Activated T-cell treated with anti-CD3 and anti-CD28 coated beads for 24 hours (primary cell): ENCODE results near the gene CARS1.
"Not testable (repeated sequence)": the region's sequence is repeated elsewhere in the genome, so short reads cannot be mapped to it uniquely, and the experiment has no call there.

Experiments used
- DNase-seq: peaks from one replicate; pipeline ENCODE4 v3.0.0-alpha.2; 2020; ENCODE audit warnings: low read depth

Gene CARS1

GRCh38 chr11:3089236-3090061 is 32.2 kb upstream of the CARS1 start:
- DNase-seq, result no peak

GRCh38 chr11:3088806-3089205 is 31.6 kb upstream of the CARS1 start:
- no peak for DNase-seq

DNA sequence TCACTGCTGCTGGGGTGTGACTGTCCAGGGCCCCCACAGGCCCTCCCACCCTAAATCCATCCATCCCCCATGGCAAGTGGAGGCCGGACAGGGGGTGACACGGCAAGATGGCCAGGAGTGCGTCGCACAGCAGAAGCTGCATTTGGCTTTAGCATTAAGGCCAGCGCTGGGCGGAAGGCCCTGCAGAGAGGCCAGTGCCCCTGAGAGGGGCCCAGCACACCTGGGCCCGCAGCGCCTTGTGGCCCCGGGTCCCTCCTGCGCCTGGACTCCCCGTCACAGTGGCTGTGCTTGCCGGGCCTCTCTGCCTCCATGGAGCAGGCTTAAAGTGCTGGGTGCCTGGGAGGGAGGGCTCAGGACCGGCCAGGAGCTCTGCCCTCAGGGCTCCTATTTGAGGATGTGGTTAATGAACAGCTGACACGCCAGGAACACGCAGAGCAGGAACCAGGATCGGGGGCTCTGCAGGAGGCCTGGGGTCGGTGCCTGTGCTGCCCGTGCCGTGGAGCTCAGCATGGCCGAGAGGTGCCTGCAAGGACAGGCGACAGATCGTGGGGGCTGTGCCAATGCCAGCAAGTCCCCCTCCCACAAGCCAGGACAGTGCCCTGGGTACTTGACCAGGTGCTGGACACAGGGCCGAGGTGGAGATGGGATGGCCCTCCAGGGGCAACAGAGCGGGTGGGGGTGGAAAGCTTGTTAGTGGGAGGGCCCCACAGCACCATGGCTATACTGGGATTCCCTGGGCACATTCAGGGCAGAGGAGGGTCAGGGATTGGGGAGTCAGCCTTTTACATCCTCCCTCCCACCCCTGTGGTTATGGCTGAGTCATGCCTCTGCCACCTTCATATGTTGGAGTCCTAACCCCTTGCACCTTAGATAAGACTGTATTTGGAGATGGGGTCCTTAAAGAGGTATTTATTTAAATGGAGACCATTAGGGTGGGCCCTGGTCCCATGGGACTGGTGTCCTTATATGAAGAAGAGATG is 30.9 kb upstream of the CARS1 start:
- no peak for DNase-seq

GRCh38 chr11:3087373-3087772 is 30.1 kb upstream of the CARS1 start:
- DNase-seq, result no peak

- DNase-seq, result no peak
These were observed 29.5 kb upstream of the CARS1 start for GRCh38 chr11:3086671-3087150.

DNA sequence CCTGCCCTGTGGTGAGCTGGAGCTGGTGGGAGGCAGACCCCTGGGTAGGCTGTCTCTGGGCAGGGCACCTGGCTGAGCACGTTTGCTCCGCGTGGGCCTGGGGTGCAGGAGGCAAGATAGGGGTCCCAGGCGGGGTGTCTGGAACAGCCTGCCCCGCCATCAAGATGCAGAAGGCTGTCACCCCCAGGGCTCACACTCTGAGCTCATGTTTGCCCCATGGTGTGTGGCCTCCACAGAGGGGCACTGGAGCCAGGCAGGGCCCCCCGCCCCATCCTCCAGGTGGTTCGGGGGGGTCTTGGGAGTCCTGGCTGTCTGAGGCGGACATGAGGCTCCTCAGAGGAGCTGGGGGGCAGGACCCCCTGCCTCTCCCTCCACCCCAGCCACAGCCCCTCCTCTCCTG is 28.9 kb upstream of the CARS1 start:
- no peak for DNase-seq

DNA sequence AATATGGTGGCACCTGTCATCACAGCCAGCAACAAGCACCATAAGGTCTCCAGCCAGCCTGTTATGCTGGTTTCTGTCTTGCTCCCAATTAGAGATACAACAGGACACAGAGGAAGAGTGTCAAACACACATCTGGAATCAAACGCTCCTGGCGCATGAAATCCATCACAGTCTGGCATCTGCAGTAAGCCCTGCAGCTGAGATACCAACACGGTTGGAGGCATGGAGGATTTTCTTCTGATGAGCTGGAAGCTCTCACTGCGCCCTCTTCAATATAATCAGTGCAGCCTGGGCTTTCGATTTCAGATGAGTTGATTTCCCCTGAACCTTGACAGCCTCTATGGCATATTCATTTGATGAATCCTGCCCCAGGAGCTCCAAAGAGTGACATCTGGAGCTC is 27.8 kb upstream of the CARS1 start:
- DNase-seq, result no peak

GRCh38 chr11:3083321-3083720 is 26.1 kb upstream of the CARS1 start:
- no peak for DNase-seq

GRCh38 chr11:3081386-3081751 is 24.1 kb upstream of the CARS1 start:
- no peak for DNase-seq

DNA sequence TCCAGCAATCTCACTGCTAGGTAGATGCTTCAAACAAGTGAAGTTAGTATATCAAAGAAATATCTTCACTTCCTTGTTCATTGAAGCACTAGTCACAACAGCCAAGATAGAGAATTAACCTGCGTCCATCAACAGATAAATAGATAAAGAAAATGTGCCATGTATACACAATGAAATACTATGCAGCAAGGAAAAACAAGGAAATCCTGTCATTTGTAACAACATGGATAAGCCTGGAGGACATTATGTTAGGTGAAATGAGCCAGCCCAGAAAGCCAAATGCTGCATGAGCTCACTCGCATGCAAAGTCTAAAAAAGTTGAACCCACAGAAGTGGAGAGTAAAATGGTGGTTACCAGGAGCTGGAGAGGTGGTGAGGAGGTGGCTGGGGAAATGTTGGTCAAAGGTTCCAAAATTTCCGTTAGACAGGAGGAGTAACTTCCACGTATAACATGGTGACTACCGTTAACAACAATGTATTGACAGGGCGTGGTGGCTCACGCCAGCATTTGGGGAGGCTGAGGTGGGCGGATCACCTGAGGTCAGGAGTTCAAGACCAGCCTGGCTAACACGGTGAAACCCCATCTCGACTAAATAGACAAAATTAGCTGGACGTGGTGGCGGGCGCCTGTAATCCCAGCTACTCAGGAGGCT is 23.6 kb upstream of the CARS1 start:
- DNase-seq, result no peak

- DNase-seq, result no peak
These were observed 22.9 kb upstream of the CARS1 start for GRCh38 chr11:3080104-3080503.

DNA sequence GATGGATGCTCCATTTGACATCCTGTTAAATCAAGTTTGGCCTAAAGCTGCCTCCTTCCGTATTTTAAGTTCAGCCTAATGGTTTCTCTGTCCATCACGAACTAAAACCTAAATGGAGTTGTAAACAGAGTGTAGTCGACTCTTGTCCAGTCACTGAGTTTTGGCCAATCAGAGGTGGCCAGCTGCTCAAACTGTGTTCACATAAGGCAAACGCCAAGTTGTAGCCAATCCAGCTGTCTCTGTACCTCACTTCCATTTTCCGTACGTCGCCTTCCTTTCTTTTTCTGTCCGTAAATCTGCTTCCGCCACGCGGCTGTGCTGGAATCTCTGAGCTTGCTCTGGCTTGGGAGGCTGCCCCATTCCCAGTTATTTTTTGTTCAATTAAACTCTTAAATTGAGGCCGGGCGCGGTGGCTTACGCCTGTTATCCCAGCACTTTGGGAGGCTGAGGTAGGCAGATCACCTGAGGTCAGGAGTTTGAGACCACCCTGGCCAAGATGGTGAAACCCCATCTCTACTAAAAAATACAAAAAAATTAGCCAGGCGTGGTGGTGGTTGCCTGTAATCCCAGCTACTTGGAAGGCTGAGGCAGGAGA is 20.7 kb upstream of the CARS1 start:
- DNase-seq, result no peak

DNA sequence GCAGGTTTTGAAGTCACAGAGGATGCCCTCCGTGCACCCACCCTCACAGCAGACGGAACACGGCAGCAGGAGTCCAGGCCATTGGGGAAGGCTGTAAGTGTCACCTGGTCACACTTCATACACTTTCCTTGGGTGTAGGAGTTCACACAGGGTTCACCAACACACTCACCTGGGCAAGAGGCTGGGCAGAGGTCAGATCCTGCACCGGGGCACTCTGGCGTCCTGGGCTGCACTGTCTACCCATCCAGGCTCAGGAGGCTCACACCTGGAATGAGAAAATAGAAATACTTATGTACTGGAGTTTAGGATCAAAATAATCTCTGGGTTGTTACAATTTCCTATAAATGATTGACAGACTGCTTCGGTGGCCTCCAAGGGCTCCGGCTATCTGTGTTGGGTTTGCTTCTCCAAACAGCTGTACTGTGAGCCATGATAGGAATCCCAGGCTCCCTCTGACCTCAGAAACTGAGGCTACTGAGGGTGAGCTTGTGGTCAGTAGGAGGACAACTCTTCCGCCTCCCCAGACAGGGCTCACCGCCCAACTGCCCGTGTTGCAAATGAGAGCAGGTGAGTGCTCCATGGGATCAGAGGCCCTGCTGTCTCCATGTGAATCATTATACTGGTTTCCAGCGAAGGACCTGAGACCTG is 20.1 kb upstream of the CARS1 start:
- no peak for DNase-seq

GRCh38 chr11:3074912-3075589 is 17.8 kb upstream of the CARS1 start:
- DNase-seq, result no peak

- no peak for DNase-seq
These were observed 15.8 kb upstream of the CARS1 start for GRCh38 chr11:3073029-3073435.

DNA sequence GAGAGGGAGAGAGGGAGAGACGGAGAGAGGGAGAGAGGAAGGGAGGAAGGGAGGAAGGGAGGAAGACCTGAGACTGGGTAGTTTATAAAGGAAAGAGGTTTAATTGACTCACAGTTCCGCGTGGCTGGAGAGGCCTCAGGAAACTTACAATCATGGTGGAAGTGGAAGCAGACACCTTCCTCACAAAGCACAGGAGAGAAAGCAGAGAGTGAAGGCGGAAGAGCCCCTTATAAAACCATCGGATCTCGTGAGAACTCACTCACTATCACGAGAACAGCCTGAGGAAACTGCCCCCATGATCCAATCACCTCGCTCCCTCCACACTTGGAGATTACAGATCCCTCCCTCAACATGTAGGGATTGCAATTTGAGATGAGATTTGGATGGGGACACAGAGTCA is 12.2 kb upstream of the CARS1 start:
- DNase-seq, result no peak

DNA sequence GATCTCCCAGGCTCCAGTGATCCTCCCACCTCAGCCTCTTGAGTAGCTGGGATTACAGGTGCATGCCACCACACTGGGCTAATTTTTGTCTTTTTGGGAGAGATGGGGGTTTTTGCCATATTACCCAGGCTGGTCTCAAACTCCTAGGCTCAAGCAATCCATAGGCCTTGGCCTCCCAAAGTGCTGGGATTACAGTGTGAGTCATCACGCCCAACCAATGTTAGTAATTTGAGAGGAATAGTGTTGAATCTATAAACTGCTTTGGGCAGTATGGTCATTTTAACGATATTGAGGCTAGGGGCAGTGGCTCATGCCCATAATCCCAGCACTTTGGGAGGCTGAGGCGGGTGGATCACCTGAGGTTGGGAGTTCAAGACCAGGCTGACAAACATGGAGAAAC is 9.1 kb upstream of the CARS1 start:
- DNase-seq, result not testable (repeated sequence)

DNA sequence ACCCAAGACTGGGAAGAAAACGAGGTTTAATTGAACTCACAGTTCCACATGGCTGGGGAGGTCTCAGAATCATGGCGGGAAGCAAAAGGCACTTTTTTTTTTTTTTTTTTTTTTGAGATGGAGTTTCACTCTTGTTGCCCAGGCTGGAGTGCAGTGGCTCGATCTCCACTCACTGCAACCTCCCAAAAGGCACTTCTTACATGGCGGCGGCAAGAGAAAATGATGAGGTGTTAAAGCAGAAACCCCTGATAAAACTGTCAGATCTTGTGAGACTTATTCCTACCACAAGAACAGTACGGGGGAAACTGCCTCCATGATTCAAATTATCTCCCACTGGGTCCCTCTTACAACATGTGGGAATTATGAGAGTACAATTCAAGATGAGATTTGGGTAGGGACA is 7.5 kb upstream of the CARS1 start:
- not testable (repeated sequence) for DNase-seq

DNA sequence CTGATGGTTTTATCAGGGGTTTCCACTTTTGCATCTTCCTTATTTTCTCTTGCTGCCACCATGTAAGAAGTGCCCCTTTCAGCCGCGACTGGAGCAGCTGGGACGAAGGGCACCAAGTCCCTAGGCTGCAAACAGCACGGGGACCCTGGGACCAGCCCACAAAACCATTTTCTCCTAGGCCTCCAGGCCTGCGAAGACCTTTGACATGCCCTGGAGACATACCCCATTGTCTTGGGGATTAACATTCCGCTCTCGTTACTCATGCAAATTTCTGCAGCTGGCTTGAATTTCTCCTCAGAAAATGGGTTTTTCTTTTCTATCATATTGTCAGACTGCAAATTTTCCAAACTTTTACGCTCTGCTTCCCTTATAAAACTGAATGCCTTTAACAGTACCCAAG is 6.7 kb upstream of the CARS1 start:
- DNase-seq, result not testable (repeated sequence)

- not testable (repeated sequence) for DNase-seq
These were observed 6.2 kb upstream of the CARS1 start for GRCh38 chr11:3063432-3063831.
